ENCODE data around the gene MICALL2.

The MICALL2 gene

GRCh38 chr7:1415389-1415990, 43.8 kb downstream of the MICALL2 start:
- DNase-seq (ENCODE audit: low spot score) = no peak

- DNase-seq (ENCODE audit: low spot score) = no peak
Measured at GRCh38 chr7:1413936-1414639, 45.2 kb downstream of the MICALL2 start.

- peak; percentile 100 for DNase-seq (ENCODE audit: low spot score)
Measured at GRCh38 chr7:1412322-1413261, 46.7 kb downstream of the MICALL2 start.

GRCh38 chr7:1411414-1411813, 47.9 kb downstream of the MICALL2 start:
- no peak for DNase-seq (ENCODE audit: low spot score)

- no peak for DNase-seq (ENCODE audit: low spot score)
Measured at GRCh38 chr7:1410992-1411391, 48.3 kb downstream of the MICALL2 start.

GRCh38 chr7:1409555-1409954, 49.7 kb downstream of the MICALL2 start:
- no peak for DNase-seq (ENCODE audit: low spot score)

- no peak for DNase-seq (ENCODE audit: low spot score)
Measured at GRCh38 chr7:1408466-1408865, 50.8 kb downstream of the MICALL2 start.

- DNase-seq (ENCODE audit: low spot score) = no peak
Measured at GRCh38 chr7:1407892-1408291, 51.4 kb downstream of the MICALL2 start.

GRCh38 chr7:1404898-1405548, 54.2 kb downstream of the MICALL2 start:
- DNase-seq (ENCODE audit: low spot score) = no peak

GRCh38 chr7:1404460-1404809, 54.8 kb downstream of the MICALL2 start:
- no peak for DNase-seq (ENCODE audit: low spot score)

- peak; percentile 49 for DNase-seq (ENCODE audit: low spot score)
Measured at GRCh38 chr7:1403638-1404459, 55.4 kb downstream of the MICALL2 start.

GRCh38 chr7:1402791-1403637, 56.3 kb downstream of the MICALL2 start:
- no peak for DNase-seq (ENCODE audit: low spot score)

GRCh38 chr7:1402110-1402790, 57.0 kb downstream of the MICALL2 start:
- DNase-seq (ENCODE audit: low spot score) = no peak

- DNase-seq (ENCODE audit: low spot score) = no peak
Measured at GRCh38 chr7:1401011-1401410, 58.3 kb downstream of the MICALL2 start.

GRCh38 chr7:1400371-1400770, 58.9 kb downstream of the MICALL2 start:
- no peak for DNase-seq (ENCODE audit: low spot score)

GRCh38 chr7:1397491-1398327, 61.6 kb downstream of the MICALL2 start:
- peak; percentile 55 for DNase-seq (ENCODE audit: low spot score)

- DNase-seq (ENCODE audit: low spot score) = no peak
Measured at GRCh38 chr7:1396195-1396594, 63.1 kb downstream of the MICALL2 start.

GRCh38 chr7:1395211-1396070, 63.8 kb downstream of the MICALL2 start:
- no peak for DNase-seq (ENCODE audit: low spot score)
